Adrenal gland (tissue), 5 donors: Measurements from ENCODE around the gene ATP6V0C.

Experiments
- POLR2A ChIP-seq, 2 donors: fragments of 450-650 bp; IDR thresholded peaks; one replicate each; pipeline ENCODE4 v1.6.1; 2017; ENCODE audit warnings: antibody characterized with exemption in 2 of 2, mild to moderate bottlenecking in 2 of 2, moderate library complexity in 1 of 2
- TF ChIP-seq, protein P1 (sequence below), 6 experiments: fragments of 450-650 bp in 4 of 6; fragments of 200-600 bp in 2 of 6; sonication (generic) in 1 of 6; IDR thresholded peaks; 1 replicate in 5 of 6; 2 replicates in 1 of 6; pipeline versions ENCODE4 v1.5.1 to v1.8.0; 2016 to 2021; ENCODE audit warnings: antibody characterized with exemption in 6 of 6, mild to moderate bottlenecking in 2 of 6, moderate library complexity in 1 of 6
- donor health status: DM: no; HTN: no; CAD: no.

DNA sequence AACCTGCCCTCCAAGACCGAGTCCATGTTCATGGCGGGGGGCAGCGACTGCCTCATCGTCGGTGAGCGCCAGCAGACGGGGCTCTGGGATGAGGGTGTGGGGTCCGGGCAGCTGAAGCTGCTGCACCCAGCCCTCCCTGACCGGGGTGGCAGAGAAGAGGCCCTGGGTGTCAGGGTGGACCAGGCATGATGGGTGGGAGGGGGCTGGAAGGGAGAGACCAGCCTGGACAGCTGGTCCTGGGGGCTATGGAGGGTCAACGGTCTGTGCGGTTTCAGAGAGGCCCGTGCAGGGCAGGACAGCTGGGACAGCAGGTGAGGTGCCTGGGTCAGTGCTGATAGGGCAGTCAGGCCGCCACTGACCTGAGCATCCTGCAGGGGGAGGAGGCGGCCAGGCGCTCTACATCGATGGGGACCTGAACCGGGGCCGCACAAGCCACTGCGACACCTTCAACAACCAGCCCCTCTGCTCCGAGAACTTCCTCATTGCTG, 13.3 kb upstream of the ATP6V0C start:
- TF ChIP-seq, protein P1, sequence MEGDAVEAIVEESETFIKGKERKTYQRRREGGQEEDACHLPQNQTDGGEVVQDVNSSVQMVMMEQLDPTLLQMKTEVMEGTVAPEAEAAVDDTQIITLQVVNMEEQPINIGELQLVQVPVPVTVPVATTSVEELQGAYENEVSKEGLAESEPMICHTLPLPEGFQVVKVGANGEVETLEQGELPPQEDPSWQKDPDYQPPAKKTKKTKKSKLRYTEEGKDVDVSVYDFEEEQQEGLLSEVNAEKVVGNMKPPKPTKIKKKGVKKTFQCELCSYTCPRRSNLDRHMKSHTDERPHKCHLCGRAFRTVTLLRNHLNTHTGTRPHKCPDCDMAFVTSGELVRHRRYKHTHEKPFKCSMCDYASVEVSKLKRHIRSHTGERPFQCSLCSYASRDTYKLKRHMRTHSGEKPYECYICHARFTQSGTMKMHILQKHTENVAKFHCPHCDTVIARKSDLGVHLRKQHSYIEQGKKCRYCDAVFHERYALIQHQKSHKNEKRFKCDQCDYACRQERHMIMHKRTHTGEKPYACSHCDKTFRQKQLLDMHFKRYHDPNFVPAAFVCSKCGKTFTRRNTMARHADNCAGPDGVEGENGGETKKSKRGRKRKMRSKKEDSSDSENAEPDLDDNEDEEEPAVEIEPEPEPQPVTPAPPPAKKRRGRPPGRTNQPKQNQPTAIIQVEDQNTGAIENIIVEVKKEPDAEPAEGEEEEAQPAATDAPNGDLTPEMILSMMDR (IDR thresholded peaks at IDR 0.05) = no peak
- TF ChIP-seq POLR2A (IDR thresholded peaks at IDR 0.05) = no peak
